Measurements from ENCODE around the gene ARHGEF19. TPM values are rescaled to one million over a fixed set of nuclear protein-coding genes. Genes with fewer than 3 reads are reported as not detected.

The ARHGEF19 gene
- total and polyA plus RNA-seq, 9 of the 15 experiments (the other 6 are each of a cell fraction or from before 2014, with no cell fraction given), result 0.73 to 21.0 (median 5.2) TPM

DNA sequence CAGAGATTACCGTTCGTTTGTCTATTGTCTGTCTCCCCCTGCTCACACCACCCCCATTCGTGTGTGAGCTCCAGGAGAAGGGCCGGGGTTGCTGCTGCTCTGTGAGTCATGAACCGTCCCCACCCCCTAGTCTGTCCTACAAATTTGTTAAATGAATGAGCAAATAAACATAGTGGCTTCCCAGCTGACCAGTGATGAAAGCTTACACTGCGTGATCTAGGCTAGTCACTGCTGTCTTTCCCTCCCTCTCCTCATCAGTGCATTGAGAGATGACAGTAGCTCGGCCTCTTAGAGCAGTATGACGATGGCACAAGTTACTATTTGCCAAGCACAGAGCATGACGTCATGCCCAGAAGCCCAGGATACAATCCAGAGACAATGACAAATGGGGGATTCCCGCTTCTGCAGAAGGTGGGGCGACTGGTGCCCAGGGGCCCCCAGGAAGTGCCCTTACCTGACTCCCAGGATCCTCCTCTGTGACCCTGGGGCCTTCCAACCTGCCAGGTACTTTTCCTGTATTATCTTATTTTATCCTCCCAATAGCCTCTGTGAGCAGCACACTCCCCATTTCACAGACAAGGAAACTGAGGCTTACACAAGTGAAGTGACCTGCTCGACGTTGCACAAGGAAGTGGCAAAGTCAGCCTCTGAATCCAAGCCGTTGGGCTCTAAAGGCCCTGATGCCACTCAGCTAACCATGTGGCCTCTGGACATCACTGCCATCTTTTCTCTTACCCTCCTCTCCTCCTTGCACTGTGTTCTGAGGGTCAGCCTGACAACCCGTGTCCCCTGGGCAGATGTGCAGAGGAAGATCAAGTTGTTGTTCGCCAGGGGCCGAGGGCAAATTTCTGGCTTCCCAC, 48.0 kb downstream of the ARHGEF19 start (continued):
- TF ChIP-seq, protein P1, sequence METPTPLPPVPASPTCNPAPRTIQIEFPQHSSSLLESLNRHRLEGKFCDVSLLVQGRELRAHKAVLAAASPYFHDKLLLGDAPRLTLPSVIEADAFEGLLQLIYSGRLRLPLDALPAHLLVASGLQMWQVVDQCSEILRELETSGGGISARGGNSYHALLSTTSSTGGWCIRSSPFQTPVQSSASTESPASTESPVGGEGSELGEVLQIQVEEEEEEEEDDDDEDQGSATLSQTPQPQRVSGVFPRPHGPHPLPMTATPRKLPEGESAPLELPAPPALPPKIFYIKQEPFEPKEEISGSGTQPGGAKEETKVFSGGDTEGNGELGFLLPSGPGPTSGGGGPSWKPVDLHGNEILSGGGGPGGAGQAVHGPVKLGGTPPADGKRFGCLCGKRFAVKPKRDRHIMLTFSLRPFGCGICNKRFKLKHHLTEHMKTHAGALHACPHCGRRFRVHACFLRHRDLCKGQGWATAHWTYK (CRISPR knock-in tag; IDR thresholded peaks at IDR 0.05), result no peak
- TF ChIP-seq LEF1 (IDR thresholded peaks at IDR 0.05) (peak; percentile 85), COPS2 (conservative IDR thresholded peaks at IDR 0.05) (no peak), C11orf30 (IDR thresholded peaks at IDR 0.05; ENCODE audit: low read depth) (no peak), MTA3 (IDR thresholded peaks at IDR 0.05; ENCODE audit: borderline replicate concordance) (peak; percentile 97), TCF7 (IDR thresholded peaks at IDR 0.05; ENCODE audit: borderline replicate concordance) (0 out of 2 replicates have a peak, but pooled peaks have one; percentile 61), PTRF (tag; IDR thresholded peaks at IDR 0.05) (no peak), CCNT2 (IDR thresholded peaks at IDR 0.05; ENCODE audit: borderline replicate concordance, extremely low read depth, insufficient read length, low read depth, low read length) (no peak), TARDBP (IDR thresholded peaks at IDR 0.05) (peak; percentile 91; the same call in 1 of the 2 replicates), NONO (IDR thresholded peaks at IDR 0.05; ENCODE audit: low read depth in 2 of 2, low read length in 1 of 2) (no peak), KDM4B (IDR thresholded peaks at IDR 0.05; ENCODE audit: borderline replicate concordance in 2 of 2, low read depth in 1 of 2) (no peak), HDGF (IDR thresholded peaks at IDR 0.05) (no peak)
- TF ChIP-seq, protein P2, sequence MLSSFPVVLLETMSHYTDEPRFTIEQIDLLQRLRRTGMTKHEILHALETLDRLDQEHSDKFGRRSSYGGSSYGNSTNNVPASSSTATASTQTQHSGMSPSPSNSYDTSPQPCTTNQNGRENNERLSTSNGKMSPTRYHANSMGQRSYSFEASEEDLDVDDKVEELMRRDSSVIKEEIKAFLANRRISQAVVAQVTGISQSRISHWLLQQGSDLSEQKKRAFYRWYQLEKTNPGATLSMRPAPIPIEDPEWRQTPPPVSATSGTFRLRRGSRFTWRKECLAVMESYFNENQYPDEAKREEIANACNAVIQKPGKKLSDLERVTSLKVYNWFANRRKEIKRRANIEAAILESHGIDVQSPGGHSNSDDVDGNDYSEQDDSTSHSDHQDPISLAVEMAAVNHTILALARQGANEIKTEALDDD (IDR thresholded peaks at IDR 0.05), result peak; percentile 77; the same call in 1 of the 2 replicates
- TF ChIP-seq, protein P3, sequence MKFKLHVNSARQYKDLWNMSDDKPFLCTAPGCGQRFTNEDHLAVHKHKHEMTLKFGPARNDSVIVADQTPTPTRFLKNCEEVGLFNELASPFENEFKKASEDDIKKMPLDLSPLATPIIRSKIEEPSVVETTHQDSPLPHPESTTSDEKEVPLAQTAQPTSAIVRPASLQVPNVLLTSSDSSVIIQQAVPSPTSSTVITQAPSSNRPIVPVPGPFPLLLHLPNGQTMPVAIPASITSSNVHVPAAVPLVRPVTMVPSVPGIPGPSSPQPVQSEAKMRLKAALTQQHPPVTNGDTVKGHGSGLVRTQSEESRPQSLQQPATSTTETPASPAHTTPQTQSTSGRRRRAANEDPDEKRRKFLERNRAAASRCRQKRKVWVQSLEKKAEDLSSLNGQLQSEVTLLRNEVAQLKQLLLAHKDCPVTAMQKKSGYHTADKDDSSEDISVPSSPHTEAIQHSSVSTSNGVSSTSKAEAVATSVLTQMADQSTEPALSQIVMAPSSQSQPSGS (CRISPR knock-in tag; IDR thresholded peaks at IDR 0.05), result peak; percentile 69; the same call in 1 of the 2 replicates
- TF ChIP-seq, protein P4, sequence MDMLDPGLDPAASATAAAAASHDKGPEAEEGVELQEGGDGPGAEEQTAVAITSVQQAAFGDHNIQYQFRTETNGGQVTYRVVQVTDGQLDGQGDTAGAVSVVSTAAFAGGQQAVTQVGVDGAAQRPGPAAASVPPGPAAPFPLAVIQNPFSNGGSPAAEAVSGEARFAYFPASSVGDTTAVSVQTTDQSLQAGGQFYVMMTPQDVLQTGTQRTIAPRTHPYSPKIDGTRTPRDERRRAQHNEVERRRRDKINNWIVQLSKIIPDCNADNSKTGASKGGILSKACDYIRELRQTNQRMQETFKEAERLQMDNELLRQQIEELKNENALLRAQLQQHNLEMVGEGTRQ (CRISPR knock-in tag; IDR thresholded peaks at IDR 0.05), result no peak
- TF ChIP-seq, protein P5, sequence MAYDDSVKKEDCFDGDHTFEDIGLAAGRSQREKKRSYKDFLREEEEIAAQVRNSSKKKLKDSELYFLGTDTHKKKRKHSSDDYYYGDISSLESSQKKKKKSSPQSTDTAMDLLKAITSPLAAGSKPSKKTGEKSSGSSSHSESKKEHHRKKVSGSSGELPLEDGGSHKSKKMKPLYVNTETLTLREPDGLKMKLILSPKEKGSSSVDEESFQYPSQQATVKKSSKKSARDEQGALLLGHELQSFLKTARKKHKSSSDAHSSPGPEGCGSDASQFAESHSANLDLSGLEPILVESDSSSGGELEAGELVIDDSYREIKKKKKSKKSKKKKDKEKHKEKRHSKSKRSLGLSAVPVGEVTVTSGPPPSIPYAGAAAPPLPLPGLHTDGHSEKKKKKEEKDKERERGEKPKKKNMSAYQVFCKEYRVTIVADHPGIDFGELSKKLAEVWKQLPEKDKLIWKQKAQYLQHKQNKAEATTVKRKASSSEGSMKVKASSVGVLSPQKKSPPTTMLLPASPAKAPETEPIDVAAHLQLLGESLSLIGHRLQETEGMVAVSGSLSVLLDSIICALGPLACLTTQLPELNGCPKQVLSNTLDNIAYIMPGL (CRISPR knock-in tag; IDR thresholded peaks at IDR 0.05), result no peak
- TF ChIP-seq, protein P6, sequence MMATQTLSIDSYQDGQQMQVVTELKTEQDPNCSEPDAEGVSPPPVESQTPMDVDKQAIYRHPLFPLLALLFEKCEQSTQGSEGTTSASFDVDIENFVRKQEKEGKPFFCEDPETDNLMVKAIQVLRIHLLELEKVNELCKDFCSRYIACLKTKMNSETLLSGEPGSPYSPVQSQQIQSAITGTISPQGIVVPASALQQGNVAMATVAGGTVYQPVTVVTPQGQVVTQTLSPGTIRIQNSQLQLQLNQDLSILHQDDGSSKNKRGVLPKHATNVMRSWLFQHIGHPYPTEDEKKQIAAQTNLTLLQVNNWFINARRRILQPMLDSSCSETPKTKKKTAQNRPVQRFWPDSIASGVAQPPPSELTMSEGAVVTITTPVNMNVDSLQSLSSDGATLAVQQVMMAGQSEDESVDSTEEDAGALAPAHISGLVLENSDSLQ (IDR thresholded peaks at IDR 0.05), result peak; percentile 71; the same call in 1 of the 2 replicates

Data from K562 (cell line).